ENCODE measurements around the gene ACVR1B. TPM values are rescaled to one million over a fixed set of nuclear protein-coding genes. Genes with fewer than 3 reads are reported as not detected.

The ACVR1B gene
- total and polyA plus RNA-seq, 9 of the 15 experiments (the other 6 are each of a cell fraction or from before 2014, with no cell fraction given), result 0.97 to 15.1 (median 6.8) TPM

GRCh38 chr12:51970904-51971646 lies 19.6 kb downstream of the ACVR1B start (continued):
- TF ChIP-seq REST (IDR thresholded peaks at IDR 0.05; ENCODE audit: borderline replicate concordance) (peak; percentile 33; the same call in 1 of the 2 replicates), REST (CRISPR knock-in tag; IDR thresholded peaks at IDR 0.05; ENCODE audit: low read depth) (no peak), RAD21 (CRISPR knock-in tag; conservative IDR thresholded peaks at IDR 0.05 in 1 of 2, IDR thresholded peaks at IDR 0.05 in 1 of 2) (peak in 1 of 2 experiments; percentile 50; a peak in 2 of 4 replicates), SMAD4 (CRISPR knock-in tag; conservative IDR thresholded peaks at IDR 0.05) (no peak), ATF3 (IDR thresholded peaks at IDR 0.05) (0 out of 2 replicates have a peak, but pooled peaks have one; percentile 20), ATF3 (CRISPR knock-in tag; conservative IDR thresholded peaks at IDR 0.05) (no peak), KLF16 (IDR thresholded peaks at IDR 0.05) (0 out of 2 replicates have a peak, but pooled peaks have one; percentile 30), MYC (IDR thresholded peaks at IDR 0.05; ENCODE audit: low read depth, low read length) (no peak), MYC (CRISPR knock-in tag; IDR thresholded peaks at IDR 0.05; ENCODE audit: borderline replicate concordance, low read depth) (no peak), KDM1A (IDR thresholded peaks at IDR 0.05) (peak; percentile 84 to 90), NR4A1 (CRISPR knock-in tag; IDR thresholded peaks at IDR 0.05) (no peak), NR4A1 (tag; IDR thresholded peaks at IDR 0.05) (no peak), STAG1 (CRISPR knock-in tag; IDR thresholded peaks at IDR 0.05; ENCODE audit: borderline replicate concordance) (no peak), SRF (CRISPR knock-in tag; IDR thresholded peaks at IDR 0.05) (no peak), CTCF (IDR thresholded peaks at IDR 0.05 in 2 of 3, conservative IDR thresholded peaks at IDR 0.05 in 1 of 3; ENCODE audit: insufficient read depth in 2 of 3, low read depth in 1 of 3, low read length in 3 of 3) (peak; percentile 71 to 92 (median 85)), ZBTB7A (IDR thresholded peaks at IDR 0.05; ENCODE audit: borderline replicate concordance, control insufficient read depth, low read depth, low read length) (peak; percentile 71; the same call in 1 of the 2 replicates)
